ENCODE measurements around the gene NKX3-2.

- no peak for TF ChIP-seq CTCF (IDR thresholded peaks at IDR 0.05 in 8 of 11, conservative IDR thresholded peaks at IDR 0.05 in 3 of 11)
- no peak for TF ChIP-seq POLR2A (IDR thresholded peaks at IDR 0.05)
Measured at GRCh38 chr4:13527981-13528820, 16.1 kb downstream of the NKX3-2 start.
